NCI-H128 (cell line): ENCODE results near the gene ALPG.
"Not testable (repeated sequence)": the region's sequence is repeated elsewhere in the genome, so short reads cannot be mapped to it uniquely, and the experiment has no call there.

Experiments used
- DNase-seq: peaks from one replicate; lab custom pipeline; 2025; ENCODE audit not compliant: unreplicated experiment; lab: John Stamatoyannopoulos, UW

Gene ALPG

DNA sequence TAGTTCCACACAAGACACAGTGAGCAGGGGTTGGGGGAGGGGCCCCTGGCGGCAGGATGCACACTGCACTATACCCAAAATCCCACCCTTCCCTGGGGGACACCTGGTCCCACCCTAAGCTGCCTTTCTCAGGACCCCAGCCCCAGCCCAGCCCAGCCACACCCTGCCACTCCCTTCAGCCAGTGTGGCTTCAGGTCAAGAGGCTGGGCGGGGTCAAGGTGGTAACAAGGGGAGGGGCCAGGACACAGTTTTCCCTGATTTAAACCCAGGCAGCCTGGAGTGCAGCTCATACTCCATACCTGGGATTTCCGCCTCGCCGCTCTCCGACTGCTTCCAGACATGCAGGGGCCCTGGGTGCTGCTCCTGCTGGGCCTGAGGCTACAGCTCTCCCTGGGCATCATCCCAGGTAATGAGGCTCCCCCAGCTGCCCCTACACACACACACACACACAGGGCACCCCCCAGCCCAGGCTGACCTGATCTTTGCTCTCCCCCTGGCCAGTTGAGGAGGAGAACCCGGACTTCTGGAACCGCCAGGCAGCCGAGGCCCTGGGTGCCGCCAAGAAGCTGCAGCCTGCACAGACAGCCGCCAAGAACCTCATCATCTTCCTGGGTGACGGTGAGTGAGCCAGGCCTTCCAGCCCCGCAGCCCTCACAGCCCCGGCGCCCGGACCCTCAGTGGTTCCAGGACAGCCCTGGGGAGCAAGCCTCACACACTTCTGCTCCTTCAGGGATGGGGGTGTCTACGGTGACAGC, at the start of gene ALPG:
ALPG (plus strand) TSS at position 289 of the 755 bp plus-strand sequence; CDS start at position 340, 51 bp downstream.
- DNase-seq = no peak

DNA sequence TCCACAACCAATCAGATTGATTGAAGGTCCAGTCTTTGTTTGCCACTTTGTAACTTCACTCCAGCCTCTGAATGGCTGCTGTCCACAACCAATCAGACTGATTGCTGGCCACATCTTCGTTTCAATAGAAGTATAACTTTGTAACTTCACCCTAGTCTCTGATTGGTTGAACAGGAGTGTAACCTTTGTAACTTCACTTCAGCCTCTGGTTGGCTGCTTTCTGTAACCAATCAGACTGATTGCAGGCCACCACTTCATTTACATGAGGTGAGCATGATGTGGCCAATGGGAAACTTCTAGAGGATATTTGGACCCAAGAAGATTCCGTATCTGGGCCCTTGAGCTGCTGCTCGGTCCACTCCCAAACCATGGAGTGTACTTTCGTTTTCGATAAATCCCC, 45.0 kb upstream of the ALPG start:
- no peak for DNase-seq

DNA sequence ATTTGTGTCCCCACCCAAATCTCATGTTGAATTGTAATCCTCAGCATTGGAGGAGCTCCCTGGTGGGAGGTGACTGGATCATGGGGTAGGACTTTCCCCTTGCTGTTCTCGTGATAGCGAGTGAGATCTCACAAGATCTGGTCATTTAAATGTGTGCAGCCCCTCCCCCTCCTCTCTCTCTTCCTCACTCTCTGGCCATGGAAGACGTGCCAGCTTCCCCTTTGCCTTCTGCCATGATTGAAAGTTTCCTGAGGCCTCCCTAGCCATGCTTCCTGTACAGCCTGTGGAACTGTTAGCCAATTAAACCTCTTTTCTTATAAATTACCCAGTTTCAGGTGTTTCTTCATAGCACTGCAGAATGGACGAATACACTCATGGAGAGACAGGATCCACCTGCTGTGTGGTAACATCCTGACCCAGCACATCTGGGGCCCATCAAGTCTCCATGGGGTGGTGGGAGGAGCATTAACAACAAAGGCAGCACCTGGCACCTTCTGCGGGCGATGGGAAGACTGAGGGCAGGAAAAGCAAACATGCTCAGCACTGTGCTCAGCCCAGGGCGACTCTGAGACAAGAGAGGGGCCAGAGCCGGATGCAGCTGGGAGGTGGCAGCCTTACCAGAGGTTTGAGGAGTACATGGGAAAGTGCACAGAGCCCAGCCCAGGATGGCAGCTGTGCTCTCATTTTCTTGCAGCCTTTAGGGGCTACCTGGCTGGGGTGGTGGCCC, 44.3 kb upstream of the ALPG start:
- no peak for DNase-seq

DNA sequence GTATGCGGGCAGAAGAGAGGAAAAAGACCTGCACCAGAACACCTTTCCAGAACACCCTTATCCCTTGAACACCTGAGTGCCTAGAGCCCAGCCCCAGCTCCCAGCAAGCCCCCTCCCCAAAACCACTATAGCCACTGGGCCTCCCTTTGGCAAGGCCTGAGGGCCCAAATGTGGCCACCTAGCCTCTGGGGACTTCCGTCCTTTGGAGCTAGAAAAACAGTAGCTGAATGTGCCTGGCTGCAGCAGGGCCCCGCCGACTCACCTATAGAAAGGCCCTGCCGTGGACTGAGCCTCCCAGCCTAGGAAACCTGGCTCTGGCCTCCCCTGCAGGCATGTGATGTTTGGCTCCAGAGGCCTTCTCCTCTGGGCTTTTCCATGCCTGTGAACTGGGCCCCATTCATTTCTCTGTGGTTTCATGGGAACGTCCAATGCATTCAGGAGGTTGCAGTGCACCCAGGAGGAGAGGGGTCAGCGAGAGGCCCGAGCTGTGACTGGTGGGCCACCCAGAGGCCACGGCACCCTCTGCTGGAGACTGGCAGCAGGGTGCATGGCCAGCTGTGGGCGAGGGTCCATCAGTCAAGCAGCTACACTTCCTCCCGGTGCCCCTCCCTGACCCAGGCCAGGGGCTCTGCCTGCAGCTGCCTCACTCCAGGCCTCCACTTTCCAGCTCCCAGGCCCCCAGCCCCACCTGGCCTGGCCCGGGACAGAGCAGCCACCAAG, 43.4 kb upstream of the ALPG start:
- DNase-seq = not testable (repeated sequence)

DNA sequence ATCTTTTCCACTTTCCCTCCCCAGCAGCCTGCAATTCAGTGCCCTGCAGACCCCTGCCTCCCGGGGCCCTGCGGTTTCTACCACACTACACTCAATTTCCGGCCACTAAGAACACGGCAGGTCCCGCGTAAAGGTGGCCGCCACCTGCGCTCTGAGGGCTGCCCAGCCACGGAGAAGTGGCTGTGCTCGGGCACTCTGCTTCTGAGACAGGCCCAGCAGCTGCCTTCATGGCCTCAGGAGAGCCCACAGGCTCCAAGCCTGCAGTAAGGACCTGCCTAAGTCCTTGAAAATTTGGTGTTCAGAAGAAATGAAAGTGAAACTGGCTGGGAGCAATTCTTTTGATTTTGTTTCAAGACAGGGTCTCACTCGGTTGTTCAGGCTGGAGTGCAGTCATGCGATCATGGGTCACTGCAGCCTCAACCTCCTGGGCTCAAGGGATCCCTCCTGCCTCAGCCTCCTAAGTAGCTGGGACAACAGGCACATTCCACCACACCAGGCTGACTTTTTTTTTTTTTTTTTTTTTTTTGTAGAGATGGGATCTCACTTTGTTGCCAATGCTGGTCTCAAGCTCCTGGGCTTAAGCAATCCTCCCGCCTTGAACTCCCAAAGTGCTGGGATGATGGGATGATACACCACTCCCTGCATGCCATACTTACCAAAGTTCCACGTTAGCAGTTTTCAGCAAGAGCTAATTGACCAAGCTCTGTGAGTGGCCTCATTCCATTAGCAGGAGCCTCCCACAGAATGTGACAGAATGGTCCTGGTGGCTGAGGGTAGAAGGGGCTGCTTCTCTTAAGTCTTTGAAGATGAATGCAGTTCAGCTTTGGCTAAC, 42.6 kb upstream of the ALPG start:
- DNase-seq = no peak

DNA sequence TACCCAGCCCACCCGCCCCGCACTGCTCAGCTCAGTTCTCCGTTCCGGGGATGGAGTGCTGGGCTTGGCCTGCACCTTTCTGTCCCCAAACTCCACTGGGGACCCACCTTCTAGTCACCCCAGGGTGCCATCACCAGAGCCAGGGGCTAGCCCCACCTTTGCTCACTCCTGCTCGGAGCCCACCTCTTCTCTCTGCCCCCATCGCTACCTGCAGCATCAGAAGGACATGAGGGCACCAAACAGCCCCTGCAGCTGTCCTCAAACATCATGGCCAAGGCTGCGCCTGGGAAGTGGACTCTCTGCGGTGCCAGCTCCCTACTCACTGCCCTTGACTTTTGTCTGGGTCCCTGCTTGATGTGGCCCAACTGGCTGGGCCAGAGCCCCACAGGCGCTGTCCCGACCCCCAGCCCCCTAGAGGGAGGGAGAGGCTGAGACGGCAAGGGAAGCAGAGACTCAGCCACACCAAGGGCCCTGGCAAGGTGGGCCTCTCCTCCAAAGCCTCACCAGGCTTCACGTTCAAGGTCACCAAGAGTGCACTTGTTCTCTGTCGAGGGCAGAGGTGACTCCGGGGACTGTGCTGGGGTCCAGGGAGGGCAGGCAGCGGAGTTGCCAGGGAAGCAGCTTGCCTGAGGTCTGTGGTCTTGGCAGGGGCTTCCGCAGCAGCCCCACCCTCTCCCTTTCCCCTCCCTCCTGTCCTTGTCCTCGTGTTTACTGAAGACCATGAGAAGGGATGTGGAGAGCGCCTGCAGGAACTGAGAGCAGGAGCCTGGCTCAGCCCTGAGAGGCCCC, 41.6 kb upstream of the ALPG start:
- not testable (repeated sequence) for DNase-seq

DNA sequence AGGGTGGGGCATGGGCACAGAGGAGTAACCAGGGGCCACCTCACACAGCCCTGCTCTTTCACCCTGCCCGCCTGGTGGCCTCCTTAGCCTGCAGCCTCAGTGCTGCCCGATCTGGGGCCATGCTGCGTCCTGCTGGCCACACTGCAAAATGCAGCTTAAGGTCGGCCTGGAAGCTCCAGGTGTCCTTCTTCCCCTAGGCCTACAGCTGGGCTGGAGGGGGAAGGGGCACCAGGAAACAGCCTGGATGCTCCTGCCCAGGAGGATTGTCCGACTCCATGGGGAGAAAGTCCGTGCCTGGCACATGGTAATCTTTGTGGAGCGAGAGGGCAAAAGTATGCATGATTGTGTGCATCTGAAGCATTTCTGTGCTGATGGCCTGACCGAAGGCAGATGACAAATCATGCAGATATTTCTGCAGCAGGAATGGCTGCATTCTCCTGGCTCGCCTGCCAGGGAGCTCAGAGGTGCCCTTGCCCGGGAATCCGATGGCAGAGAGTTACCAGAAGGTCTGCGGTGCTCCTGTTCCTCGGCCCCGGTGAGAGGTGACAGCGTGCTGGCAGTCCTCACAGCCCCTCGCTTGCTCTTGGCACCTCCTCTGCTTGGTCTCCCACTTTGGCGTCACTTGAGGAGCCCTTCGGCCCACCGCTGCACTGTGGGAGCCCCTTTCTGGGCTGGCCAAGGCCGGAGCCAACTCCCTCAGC, 40.9 kb upstream of the ALPG start:
- DNase-seq = no peak

DNA sequence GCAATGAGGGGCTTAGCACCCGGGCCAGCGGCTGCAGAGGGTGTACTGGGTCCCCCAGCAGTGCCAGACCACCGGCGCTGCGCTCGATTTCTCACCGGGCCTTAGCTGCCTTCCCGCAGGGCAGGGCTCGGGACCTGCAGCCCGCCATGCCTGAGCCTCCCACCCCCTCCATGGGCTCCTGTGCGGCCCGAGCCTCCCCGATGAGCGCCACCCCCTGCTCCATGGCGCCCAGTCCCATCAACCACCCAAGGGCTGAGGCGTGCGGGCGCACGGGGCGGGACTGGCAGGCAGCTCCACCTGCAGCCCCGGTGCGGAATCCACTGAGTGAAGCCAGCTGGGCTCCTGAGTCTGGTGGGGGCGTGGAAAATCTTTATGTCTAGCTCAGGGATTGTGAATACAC, 40.2 kb upstream of the ALPG start:
- DNase-seq = not testable (repeated sequence)

DNA sequence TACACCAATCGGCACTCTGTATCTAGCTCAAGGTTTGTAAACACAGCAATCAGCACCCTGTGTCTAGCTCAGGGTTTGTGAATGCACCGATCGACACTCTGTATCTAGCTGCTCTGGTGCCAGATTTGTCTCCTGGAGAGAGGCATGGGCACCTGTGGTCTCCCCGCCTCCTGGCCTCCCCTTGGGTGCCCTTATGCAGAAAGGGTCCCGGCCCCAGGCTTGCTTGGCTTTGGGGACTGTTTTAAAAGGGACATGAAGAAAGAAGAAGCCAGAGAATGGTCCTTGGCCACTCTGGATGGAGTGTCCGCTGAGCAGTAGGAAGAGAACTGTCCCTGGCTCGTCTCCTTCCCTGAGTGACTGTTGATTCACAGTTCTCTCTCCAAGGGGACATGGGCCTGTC, 39.6 kb upstream of the ALPG start:
- DNase-seq = no peak

DNA sequence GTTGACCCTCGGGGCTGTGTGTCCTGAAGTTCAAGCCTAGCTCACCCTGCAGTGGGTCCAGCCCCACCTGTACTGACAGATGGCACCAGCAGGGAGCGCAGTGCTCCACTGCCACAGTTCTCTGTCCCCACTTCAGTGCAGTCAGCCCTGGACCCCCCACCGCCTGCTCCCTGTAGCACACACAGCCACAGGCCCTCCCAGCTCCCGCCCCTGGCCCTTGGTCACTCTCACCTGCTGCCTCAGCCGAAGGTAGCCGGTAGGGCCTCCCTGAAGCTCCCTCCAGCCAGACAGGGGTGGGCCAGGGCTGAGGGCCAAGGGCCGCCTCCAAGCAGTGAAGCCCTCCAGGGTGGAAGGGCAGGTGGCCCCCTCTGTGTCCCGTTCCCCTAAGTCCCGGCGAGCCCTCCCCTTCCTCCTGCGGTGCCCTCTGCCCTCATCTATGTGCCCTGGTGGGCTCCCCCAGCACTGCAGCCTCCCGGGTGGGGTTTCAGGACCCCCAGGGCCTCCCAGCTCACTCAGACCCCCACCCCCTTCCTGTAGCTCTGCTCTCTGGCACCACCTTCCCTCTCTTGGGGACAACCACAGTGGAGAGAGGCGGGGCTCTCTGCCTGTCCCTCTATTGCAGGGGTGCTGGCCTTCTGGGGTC, 38.9 kb upstream of the ALPG start:
- DNase-seq = no peak

DNA sequence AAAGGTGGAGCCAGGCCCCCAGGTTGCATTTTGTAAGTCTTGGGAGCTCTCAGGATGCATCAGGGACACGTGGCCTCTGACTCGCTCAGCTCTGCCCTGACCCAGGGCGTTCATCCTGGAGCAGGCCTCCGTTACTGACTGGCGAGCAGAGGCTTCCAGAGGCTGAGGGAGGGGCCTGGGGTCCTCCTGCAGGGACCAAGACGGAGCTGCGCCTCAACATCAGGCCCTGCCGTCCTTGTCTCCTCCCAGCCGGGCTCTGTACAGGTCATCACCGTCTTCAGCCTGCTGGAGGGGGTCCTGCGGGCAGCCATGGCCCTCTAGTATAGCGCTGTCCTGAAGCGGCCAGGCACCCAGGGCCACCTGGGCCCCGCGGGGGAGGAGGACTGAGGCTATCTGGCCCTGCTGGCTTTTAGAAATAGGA, 38.3 kb upstream of the ALPG start:
- no peak for DNase-seq

DNA sequence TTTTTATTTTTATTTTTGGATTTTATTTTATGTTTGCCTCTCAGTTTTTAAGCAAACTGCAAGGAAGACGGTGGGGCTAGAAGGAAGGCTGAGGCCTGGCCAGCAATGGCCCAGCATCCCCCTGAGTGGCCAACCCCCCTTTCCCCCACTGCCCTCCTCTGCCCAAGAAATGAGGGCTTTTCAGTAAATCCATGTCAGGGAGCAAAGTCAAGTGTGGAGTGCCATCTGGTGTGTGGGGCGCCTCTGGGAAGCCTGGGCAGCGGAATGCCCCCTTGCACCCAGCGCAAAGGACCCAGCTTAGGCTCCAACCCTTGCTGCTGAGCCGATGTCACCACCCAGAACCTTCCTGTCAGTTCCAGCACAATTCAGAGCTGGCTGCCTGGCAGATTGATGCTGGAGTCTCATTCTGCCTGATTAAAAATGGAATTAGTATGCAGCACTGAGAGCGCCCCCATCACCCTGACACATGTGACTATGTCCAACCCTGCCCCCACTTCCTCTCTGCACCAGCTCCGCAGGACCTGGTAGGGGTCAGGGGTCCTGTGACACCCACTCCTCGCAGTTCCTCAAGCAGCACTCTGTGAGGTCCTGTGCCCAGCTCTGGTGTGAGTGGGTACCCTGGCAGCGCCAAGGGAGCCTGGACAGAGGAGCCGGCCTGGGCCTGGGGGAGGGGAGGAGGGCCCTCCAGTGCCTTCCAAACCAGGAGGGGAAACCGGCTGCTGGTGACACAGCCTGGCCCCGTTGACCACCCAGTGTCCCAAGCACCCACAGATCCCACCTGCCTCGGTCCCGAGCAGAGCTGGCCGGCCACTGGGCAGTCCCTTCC, 37.3 kb upstream of the ALPG start:
- DNase-seq = no peak

DNA sequence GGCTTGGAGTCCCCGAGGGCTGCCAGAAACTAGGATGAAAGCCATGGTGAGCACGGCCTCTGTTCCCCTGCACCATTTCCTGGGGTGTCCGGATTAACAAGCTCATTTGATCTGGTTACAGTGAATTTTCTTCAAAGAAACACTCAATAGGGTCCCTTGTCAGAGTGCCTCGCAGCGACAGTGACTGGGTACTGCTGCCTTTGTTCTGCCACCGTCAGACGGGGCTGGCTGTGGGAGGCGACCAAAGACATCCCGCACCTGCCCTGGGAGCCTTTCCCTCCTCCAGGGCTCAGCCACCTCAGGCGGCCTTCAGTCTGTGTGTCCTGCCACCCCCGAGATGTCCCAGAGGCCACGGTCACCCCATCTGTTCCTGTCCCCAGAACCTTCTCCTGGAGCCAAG, 36.6 kb upstream of the ALPG start:
- DNase-seq = not testable (repeated sequence)

DNA sequence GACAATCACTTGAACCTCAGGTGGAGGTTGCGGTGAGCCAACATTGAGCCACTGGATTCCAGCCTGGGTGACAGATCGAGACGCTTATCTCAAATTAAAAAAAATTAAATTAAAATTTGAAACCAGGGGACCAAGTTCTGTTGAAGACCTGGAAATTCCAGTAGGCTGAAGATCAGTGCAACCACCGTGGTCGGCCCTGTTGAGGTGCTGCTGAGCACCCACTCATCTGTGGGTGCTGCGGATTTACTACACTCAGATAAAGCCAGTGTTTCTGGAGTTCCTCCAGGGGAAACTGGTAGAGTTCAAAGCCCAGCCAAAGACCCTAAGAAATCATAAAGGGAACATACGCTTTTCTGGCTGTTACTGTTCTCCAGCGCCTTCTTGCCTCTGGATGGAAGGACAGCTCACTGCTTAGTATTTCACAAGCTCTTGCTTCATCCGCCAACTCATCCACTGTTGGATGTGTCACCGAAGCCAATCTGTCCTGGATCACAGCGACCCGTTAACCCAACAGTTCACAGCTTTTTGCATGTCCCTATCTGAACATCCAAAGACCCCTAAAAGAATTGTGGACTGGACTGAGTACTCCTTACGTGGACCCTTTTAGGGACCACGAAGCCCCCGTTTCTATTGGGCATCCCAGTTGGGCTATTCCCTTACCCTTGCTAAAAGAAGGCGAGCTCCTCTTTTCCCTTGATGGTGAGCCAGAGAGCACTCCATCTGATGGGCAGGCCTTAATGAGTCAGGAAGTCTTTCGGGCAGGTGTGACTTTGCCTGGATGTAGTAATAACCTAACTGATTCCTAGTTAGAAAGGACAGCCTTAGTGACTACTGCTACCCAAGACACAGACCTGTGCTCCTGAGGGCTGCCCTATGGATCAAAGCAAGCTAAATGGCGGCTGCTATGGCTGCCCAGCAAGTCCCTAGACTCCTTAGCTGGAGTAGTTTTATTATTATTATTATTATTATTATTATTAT, 34.1 kb upstream of the ALPG start:
- DNase-seq = no peak

DNA sequence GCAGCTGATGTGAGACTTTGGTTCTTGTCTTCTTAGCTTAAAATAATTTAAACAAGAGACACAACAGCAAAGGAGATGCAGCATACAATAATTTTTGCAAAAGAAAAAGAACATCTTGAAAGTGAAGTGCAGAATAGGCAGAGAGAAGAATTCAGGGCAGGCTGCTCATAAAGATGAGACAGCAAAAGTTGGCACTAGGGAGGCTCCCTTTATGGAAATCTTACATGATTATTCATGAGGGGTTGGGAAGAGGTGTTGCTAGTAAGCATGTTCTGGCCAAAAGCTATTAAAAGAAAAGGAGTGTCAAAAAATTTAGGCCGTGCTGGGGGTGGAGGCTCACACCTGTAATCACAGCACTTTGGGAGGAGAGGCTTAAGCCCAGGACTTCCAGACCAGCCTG, 32.3 kb upstream of the ALPG start:
- no peak for DNase-seq

DNA sequence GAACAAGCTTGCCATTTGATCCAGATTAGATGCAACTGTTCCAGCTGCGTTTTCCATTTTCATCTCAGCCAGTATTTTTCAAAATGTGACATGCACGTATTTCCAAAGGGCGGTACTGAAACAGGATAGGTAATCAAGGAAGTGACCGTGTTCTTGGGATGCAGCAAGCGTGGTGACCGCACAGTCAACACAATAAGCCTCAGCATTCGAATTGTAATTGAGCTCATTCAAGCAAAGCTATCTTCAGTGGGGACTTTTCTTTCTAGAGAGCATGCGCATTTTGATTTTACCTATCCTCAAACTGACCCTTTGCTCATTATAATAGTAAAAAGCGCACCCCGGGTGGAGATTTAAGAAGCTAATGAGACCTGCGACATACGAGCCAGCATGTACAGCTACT, 31.5 kb upstream of the ALPG start:
- no peak for DNase-seq

DNA sequence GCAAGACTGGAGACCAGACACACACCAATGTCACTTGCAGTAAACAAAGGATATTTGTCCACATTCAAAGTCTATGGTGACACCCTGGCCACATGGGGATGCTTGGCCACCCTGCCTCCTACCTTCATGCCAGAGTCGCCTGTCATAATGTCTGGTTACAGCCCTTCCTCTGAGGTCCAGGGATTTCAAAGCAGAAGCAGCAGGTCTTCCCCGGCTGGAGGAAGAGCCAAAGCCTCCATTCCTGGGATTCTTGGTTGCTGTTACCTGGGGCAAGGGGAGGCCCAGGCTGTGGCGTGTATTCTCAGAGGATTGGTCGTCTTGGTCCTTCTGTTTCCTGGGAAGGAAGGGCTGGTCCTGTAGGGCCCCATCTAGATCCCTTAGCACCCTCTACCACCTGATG, 30.4 kb upstream of the ALPG start:
- DNase-seq = no peak
